GM23248 (cell line): ENCODE results near the gene UBR2. TPM values are rescaled to one million over a fixed set of nuclear protein-coding genes. Genes with fewer than 3 reads are reported as not detected.

ENCODE experiments used
- DNase-seq: peaks from one replicate; pipeline ENCODE4 v3.0.0-alpha.2; 2015
- H2AFZ ChIP-seq: fragments of 200-600 bp; sonication (generic); 2 replicates; pipeline ENCODE4 v1.6.1; 2016; ENCODE audit warnings: antibody characterized with exemption
- H3F3A ChIP-seq: fragments of 200-600 bp; sonication (generic); 2 replicates; pipeline ENCODE4 v1.6.1; 2016; ENCODE audit warnings: mild to moderate bottlenecking, antibody characterized with exemption, mixed run types; ENCODE audit not compliant: insufficient read depth
- H3K27ac ChIP-seq: fragments of 200-600 bp; sonication (generic); 2 replicates; pipeline ENCODE4 v1.5.1; 2016; ENCODE audit warnings: mild to moderate bottlenecking
- H3K27me3 ChIP-seq: fragments of 200-600 bp; sonication (generic); replicated peaks from 2 replicates; pipeline ENCODE4 v1.6.1; 2016; ENCODE audit warnings: mild to moderate bottlenecking; ENCODE audit not compliant: insufficient read depth
- H3K36me3 ChIP-seq: fragments of 200-600 bp; sonication (generic); 2 replicates; pipeline ENCODE4 v1.6.1; 2016; ENCODE audit warnings: low read depth, mild to moderate bottlenecking
- H3K4me1 ChIP-seq: fragments of 200-600 bp; sonication (generic); 2 replicates; pipeline ENCODE4 v1.6.1; 2016; ENCODE audit warnings: mild to moderate bottlenecking; ENCODE audit not compliant: insufficient read depth
- H3K4me2 ChIP-seq: fragments of 200-600 bp; sonication (generic); one replicate; pipeline ENCODE4 v1.6.1; 2016; ENCODE audit warnings: mild to moderate bottlenecking; ENCODE audit not compliant: unreplicated experiment
- H3K4me3 ChIP-seq: fragments of 200-600 bp; sonication (generic); 2 replicates; pipeline ENCODE4 v1.5.1; 2016; ENCODE audit warnings: mild to moderate bottlenecking
- H3K79me2 ChIP-seq: fragments of 200-600 bp; sonication (generic); 2 replicates; pipeline ENCODE4 v1.6.1; 2016; ENCODE audit warnings: mild to moderate bottlenecking; ENCODE audit not compliant: insufficient read depth
- H3K9ac ChIP-seq: fragments of 200-600 bp; sonication (generic); 2 replicates; pipeline ENCODE4 v1.6.1; 2016; ENCODE audit warnings: mild to moderate bottlenecking
- H3K9me2 ChIP-seq: fragments of 200-600 bp; sonication (generic); 2 replicates; pipeline ENCODE4 v1.6.1; 2016; ENCODE audit warnings: mixed run types, mild to moderate bottlenecking, moderate library complexity; ENCODE audit not compliant: insufficient read depth
- H3K9me3 ChIP-seq: fragments of 200-600 bp; sonication (generic); one replicate; pipeline ENCODE4 v1.6.1; 2017; ENCODE audit warnings: low read depth
- H4K20me1 ChIP-seq: fragments of 200-600 bp; sonication (generic); 2 replicates; pipeline ENCODE4 v1.6.0; 2016; ENCODE audit not compliant: insufficient read depth
- EZH2 ChIP-seq: fragments of 200-600 bp; sonication (generic); IDR thresholded peaks from 2 replicates; pipeline ENCODE4 v1.6.1; 2018; ENCODE audit warnings: antibody characterized with exemption, mild to moderate bottlenecking; ENCODE audit not compliant: insufficient read depth, poor library complexity, severe bottlenecking
- EZH2phosphoT487 ChIP-seq: fragments of 200-600 bp; sonication (generic); IDR thresholded peaks from 2 replicates; pipeline ENCODE4 v1.6.1; 2018; ENCODE audit warnings: antibody characterized with exemption, moderate library complexity, mild to moderate bottlenecking, low read depth; ENCODE audit not compliant: insufficient read depth
- WGBS, 2 experiments: methylation state at CpG; one replicate each; pipeline ENCODE4 v1.1.6; 2015 to 2017; ENCODE audit warnings: low lambda C conversion rate in 2 of 2, low coverage in 1 of 2; ENCODE audit errors: missing lambda C conversion rate in 2 of 2; 5-methylcytosine and 5-hydroxymethylcytosine counted together
- in situ Hi-C: fragments of 300-500 bp; cut with MboI; formaldehyde crosslinking; loops from 2 replicates; pipeline ENCODE4 v1.15.0; 2020
- polyA plus RNA-seq: library from polyadenylated mRNA; unstranded; fragments of >200 nt; fragmentation: Nextera tagmentation; extraction: Ambion mirVana; gene quantifications from 2 replicates; pipeline ENCODE4 v1.2.1, GENCODE V29; 2016
- total RNA-seq: library from RNA; depleted of rRNA; stranded (reverse); fragments of >200 nt; shearing (Covaris generic); gene quantifications from 2 replicates; pipeline ENCODE4 v1.2.3, GENCODE V29; 2014

UBR2 gene
- total and polyA plus RNA-seq, 2 experiments from 2014 or later, result 8.5 to 23.3 TPM

DNA sequence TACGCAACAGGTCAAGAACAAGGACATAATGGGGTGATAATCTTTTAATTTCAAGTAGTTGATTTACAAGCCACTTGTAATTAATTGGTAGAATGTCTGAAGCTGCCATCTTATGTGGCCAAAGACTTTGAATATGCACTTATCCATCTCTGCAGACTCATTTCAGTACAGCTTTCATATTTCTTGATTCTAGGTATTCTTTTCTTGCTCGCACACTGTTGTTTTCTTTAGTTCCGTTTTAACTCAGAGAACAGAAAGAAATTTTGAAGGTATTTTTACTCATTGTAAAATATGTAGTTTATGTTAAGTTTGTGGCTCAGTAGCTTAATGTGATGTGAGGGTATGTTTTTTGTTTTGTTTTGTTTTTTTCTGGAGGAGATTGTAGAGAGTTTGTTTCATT, 73.9 kb downstream of the UBR2 start:
- Histone ChIP-seq H3K27me3 (no peaks in the 10 kb centered on the region), H3K79me2 (no peaks in the 10 kb centered on the region; the same call in 1 of the 2 replicates), H3K9me2 (no peaks in the 10 kb centered on the region), H3K4me3 (no peak overlapping the region), H3K9ac (no peak overlapping the region), H3K4me1 (no peaks in the 10 kb centered on the region), H3K36me3 (peaks cover 58% of the 10 kb centered on the region), H4K20me1 (no peaks in the 10 kb centered on the region), H3K9me3 (no peaks in the 10 kb centered on the region), H2AFZ (no peak overlapping the region), H3K27ac (no peak overlapping the region), H3K4me2 (no peak overlapping the region), H3F3A (no peaks in the 10 kb centered on the region)
- 96 to 99% methylated on average over 3 of the region's 3 CpGs for WGBS, 2 experiments
- TF ChIP-seq EZH2phosphoT487, result no peak
- in situ Hi-C loops, result no loop called here
- no peak for DNase-seq

DNA sequence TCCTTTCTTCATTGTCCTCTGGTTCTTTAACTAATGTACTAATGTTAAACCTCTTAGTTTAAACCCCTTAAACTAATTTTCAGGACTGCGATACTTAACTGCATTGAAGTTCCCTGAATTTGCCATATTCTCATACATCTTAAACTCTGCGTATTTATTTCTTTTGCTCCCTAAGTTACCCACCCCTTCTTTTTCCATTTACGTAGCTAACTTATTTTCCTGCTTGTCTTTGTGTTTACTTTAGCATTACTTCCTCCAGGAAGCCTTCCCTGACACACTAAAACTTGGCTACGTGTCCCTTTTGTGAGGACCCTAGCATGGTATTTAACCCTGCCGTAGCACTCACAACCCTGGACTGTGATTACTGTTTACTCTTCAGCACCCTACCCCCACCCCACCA, 79.0 kb downstream of the UBR2 start:
- DNase-seq, result no peak
- 0 out of 2 replicates have a peak, but pooled peaks cover under 1% of the 10 kb centered on the region for H3F3A ChIP-seq
- WGBS, 2 experiments, result 98 to 100% methylated on average over 5 of the region's 5 CpGs
- no peak overlapping the region for H2AFZ ChIP-seq
- H3K4me2 ChIP-seq, result no peak overlapping the region
- no peaks in the 10 kb centered on the region for H3K9me2 ChIP-seq
- no peaks in the 10 kb centered on the region for H3K79me2 ChIP-seq
- H3K9me3 ChIP-seq, result no peaks in the 10 kb centered on the region
- H3K9ac ChIP-seq, result no peak overlapping the region
- H3K27me3 ChIP-seq, result no peaks in the 10 kb centered on the region
- no peak overlapping the region for H3K27ac ChIP-seq
- TF ChIP-seq EZH2phosphoT487 (no peak), EZH2 (no peak)
- H3K4me1 ChIP-seq, result no peaks in the 10 kb centered on the region
- no peaks in the 10 kb centered on the region for H4K20me1 ChIP-seq
- peaks cover 42% of the 10 kb centered on the region for H3K36me3 ChIP-seq
- in situ Hi-C loops, result no loop called here
- no peak overlapping the region for H3K4me3 ChIP-seq

DNA sequence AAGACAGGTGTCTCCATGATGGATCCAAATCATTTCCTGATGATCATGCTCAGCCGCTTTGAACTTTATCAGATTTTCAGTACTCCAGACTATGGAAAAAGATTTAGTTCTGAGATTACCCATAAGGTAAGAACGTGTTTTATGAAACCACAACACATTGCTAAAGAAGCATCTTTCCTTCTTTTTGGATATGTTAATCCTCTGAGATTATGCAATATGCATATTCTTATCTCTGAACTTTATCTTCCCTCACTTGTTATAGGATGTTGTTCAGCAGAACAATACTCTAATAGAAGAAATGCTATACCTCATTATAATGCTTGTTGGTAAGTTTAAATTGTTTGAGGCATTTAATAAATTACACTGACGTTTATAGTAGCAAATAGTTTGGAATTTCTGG, 80.4 kb downstream of the UBR2 start:
- WGBS, 2 experiments, result 72 to 73% methylated on average over 3 of the region's 3 CpGs
- no peaks in the 10 kb centered on the region for H3K27me3 ChIP-seq
- H3K9ac ChIP-seq, result no peak overlapping the region
- no peaks in the 10 kb centered on the region for H4K20me1 ChIP-seq
- no peak for DNase-seq
- TF ChIP-seq EZH2, result no peak
- no peak for TF ChIP-seq EZH2phosphoT487
- no peaks in the 10 kb centered on the region for H3K9me3 ChIP-seq
- no peak overlapping the region for H3K4me3 ChIP-seq
- H3F3A ChIP-seq, result 0 out of 2 replicates have a peak, but pooled peaks cover 7% of the 10 kb centered on the region
- H3K27ac ChIP-seq, result no peak overlapping the region
- no peaks in the 10 kb centered on the region for H3K9me2 ChIP-seq
- no peak overlapping the region for H3K4me2 ChIP-seq
- H3K4me1 ChIP-seq, result no peaks in the 10 kb centered on the region
- in situ Hi-C loops, result no loop called here
- H2AFZ ChIP-seq, result no peak overlapping the region
- H3K36me3 ChIP-seq, result peaks cover 50% of the 10 kb centered on the region
- no peaks in the 10 kb centered on the region for H3K79me2 ChIP-seq

DNA sequence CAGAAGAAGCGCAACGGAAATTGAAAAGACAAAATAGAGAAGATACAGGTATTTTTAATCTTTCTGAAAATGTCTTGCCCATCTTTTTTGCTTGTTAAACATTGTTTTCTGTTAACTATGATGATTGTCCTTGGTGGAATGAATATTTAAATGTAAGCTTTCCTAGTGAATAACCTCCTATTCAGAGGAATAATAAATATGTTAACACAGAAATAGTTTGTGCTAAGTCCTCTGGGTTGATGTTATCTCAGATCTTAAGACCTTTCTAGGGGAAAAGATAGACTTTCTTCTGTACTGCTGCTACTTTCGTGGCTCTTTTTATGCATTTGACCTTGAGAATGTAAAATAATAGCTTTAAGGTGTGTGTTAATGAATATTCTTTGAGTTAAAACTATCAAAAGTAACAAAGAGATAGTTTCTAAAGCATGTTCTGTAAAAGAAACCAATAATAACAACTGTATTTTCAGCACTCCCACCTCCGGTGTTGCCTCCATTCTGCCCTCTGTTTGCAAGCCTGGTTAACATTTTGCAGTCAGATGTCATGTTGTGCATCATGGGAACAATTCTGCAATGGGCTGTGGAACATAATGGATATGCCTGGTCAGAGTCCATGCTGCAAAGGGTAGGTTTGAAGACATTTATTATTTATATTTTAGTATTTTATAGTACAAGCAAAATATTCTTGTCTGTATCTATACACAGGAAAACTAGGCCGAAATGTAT, 88.4 kb downstream of the UBR2 start:
- Histone ChIP-seq H3K4me1 (no peaks in the 10 kb centered on the region), H3K27ac (no peak overlapping the region), H3K27me3 (no peaks in the 10 kb centered on the region), H3K36me3 (peaks cover 56% of the 10 kb centered on the region), H3K79me2 (no peaks in the 10 kb centered on the region), H3K9me2 (no peaks in the 10 kb centered on the region), H2AFZ (no peak overlapping the region), H4K20me1 (no peaks in the 10 kb centered on the region), H3K4me3 (no peak overlapping the region), H3F3A (peaks cover 7% of the 10 kb centered on the region; the same call in 1 of the 2 replicates), H3K9ac (no peak overlapping the region), H3K4me2 (no peak overlapping the region), H3K9me3 (no peaks in the 10 kb centered on the region)
- 85 to 88% methylated on average over 5 of the region's 5 CpGs for WGBS, 2 experiments
- no peak for DNase-seq
- no peak for TF ChIP-seq EZH2
- no peak for TF ChIP-seq EZH2phosphoT487
- in situ Hi-C loops, result no loop called here
